Occipital lobe (tissue), 2 donors: ENCODE measurements around the gene EYA4. TPM values are rescaled to one million over a fixed set of nuclear protein-coding genes. Genes with fewer than 3 reads are reported as not detected.

Experiments used
- DNase-seq: peaks from one replicate; lab custom pipeline; 2025; lab: John Stamatoyannopoulos, UW
- total RNA-seq: library from RNA; depleted of rRNA; stranded (reverse); fragments of >200 nt; gene quantifications from one replicate; pipeline ENCODE4 v1.2.3, GENCODE V29; 2014

Gene EYA4
- total RNA-seq, 1 donor from 2014 or later, result 0.47 TPM

GRCh38 chr6:133348846-133349245 lies 107.7 kb downstream of the EYA4 start:
- no peak for DNase-seq

- no peak for DNase-seq
Observed at GRCh38 chr6:133350928-133351327, 109.8 kb downstream of the EYA4 start.

- DNase-seq, result no peak
Observed at GRCh38 chr6:133352046-133352445, 110.9 kb downstream of the EYA4 start.

- no peak for DNase-seq
Observed at GRCh38 chr6:133353061-133353460, 111.9 kb downstream of the EYA4 start.

GRCh38 chr6:133355922-133356321 lies 114.8 kb downstream of the EYA4 start:
- no peak for DNase-seq

- no peak for DNase-seq
Observed at GRCh38 chr6:133358574-133359150, 117.5 kb downstream of the EYA4 start.

GRCh38 chr6:133359256-133359655 lies 118.1 kb downstream of the EYA4 start:
- DNase-seq, result no peak

GRCh38 chr6:133359760-133360159 lies 118.6 kb downstream of the EYA4 start:
- no peak for DNase-seq

- no peak for DNase-seq
Observed at GRCh38 chr6:133360194-133360593, 119.0 kb downstream of the EYA4 start.

GRCh38 chr6:133362813-133363212 lies 121.7 kb downstream of the EYA4 start:
- DNase-seq, result no peak

- no peak for DNase-seq
Observed at GRCh38 chr6:133368664-133369063, 127.5 kb downstream of the EYA4 start.

GRCh38 chr6:133369773-133370272 lies 128.7 kb downstream of the EYA4 start:
- DNase-seq, result no peak

- no peak for DNase-seq
Observed at GRCh38 chr6:133376743-133377142, 135.6 kb downstream of the EYA4 start.

GRCh38 chr6:133377219-133377618 lies 136.1 kb downstream of the EYA4 start:
- no peak for DNase-seq

GRCh38 chr6:133380047-133380446 lies 138.9 kb downstream of the EYA4 start:
- DNase-seq, result no peak

GRCh38 chr6:133380723-133381122 lies 139.6 kb downstream of the EYA4 start:
- no peak for DNase-seq

GRCh38 chr6:133388731-133389130 lies 147.6 kb downstream of the EYA4 start:
- DNase-seq, result no peak

- no peak for DNase-seq
Observed at GRCh38 chr6:133390168-133390567, 149.0 kb downstream of the EYA4 start.

- no peak for DNase-seq
Observed at GRCh38 chr6:133392015-133392414, 150.9 kb downstream of the EYA4 start.

- DNase-seq, result no peak
Observed at GRCh38 chr6:133392641-133393040, 151.5 kb downstream of the EYA4 start.

- no peak for DNase-seq
Observed at GRCh38 chr6:133393891-133394290, 152.7 kb downstream of the EYA4 start.

GRCh38 chr6:133394630-133395029 lies 153.5 kb downstream of the EYA4 start:
- DNase-seq, result no peak

GRCh38 chr6:133396233-133396983 lies 155.3 kb downstream of the EYA4 start:
- no peak for DNase-seq
